HepG2 (cell line): ENCODE data around the gene IST1. TPM values are rescaled to one million over a fixed set of nuclear protein-coding genes. Genes with fewer than 3 reads are reported as not detected.

ENCODE experiments used
- CCDC6 ChIP-seq: sonication (generic); formaldehyde crosslinking; IDR thresholded peaks from 2 replicates; pipeline ENCODE4 v1.8.1; 2022; ENCODE audit warnings: mild to moderate bottlenecking, missing genetic modification reagents, moderate library complexity
- ELF3 ChIP-seq: IDR thresholded peaks from 2 replicates; pipeline ENCODE4 v1.6.1; 2016; ENCODE audit warnings: missing genetic modification reagents, missing compliant biosample characterization
- FOXA1 ChIP-seq, 2 experiments: fragments of 450-650 bp in 1 of 2; sonication (generic) in 1 of 2; formaldehyde crosslinking in 1 of 2; IDR thresholded peaks; 2 replicates each; pipeline versions ENCODE4 v1.4.0 to v1.6.1; 2016 to 2020; ENCODE audit warnings: missing genetic modification reagents in 1 of 2
- FOXA3 ChIP-seq: IDR thresholded peaks from 2 replicates; pipeline ENCODE4 v1.6.1; 2016; ENCODE audit warnings: missing genetic modification reagents, missing compliant biosample characterization
- HNF1B ChIP-seq: sonication (generic); formaldehyde crosslinking; IDR thresholded peaks from 2 replicates; pipeline ENCODE4 v1.5.1; 2020; ENCODE audit warnings: mild to moderate bottlenecking, moderate library complexity, missing genetic modification reagents
- HNF4G ChIP-seq, 2 experiments: sonication (generic) in 1 of 2; formaldehyde crosslinking in 1 of 2; IDR thresholded peaks; 2 replicates each; pipeline versions ENCODE4 v1.4.0 to v1.6.1; 2011 to 2020; ENCODE audit warnings: borderline replicate concordance in 2 of 2, low read depth in 2 of 2, mild to moderate bottlenecking in 2 of 2, low read length in 1 of 2, missing genetic modification reagents in 1 of 2, moderate library complexity in 1 of 2
- KAT8 ChIP-seq: IDR thresholded peaks from 2 replicates; pipeline ENCODE4 v1.6.1; 2016; ENCODE audit warnings: missing genetic modification reagents, missing compliant biosample characterization
- MYC ChIP-seq: sonication (generic); formaldehyde crosslinking; IDR thresholded peaks from 2 replicates; pipeline ENCODE4 v1.9.0; 2021; ENCODE audit warnings: missing genetic modification reagents, borderline replicate concordance
- SMAD1 ChIP-seq: sonication (generic); formaldehyde crosslinking; IDR thresholded peaks from 2 replicates; pipeline ENCODE4 v1.4.0; 2020; ENCODE audit warnings: missing genetic modification reagents, low read depth, mild to moderate bottlenecking, borderline replicate concordance
- SMAD3 ChIP-seq: sonication (generic); formaldehyde crosslinking; IDR thresholded peaks from 2 replicates; pipeline ENCODE4 v1.4.0; 2020; ENCODE audit warnings: missing genetic modification reagents
- SOX13 ChIP-seq, 3 experiments: fragments of 450-650 bp in 1 of 3; sonication (generic) in 1 of 3; formaldehyde crosslinking in 1 of 3; IDR thresholded peaks in 2 of 3; conservative IDR thresholded peaks in 1 of 3; 2 replicates each; pipeline versions ENCODE4 v1.5.0 to v1.6.1; 2016 to 2020; ENCODE audit warnings: antibody characterized with exemption in 1 of 3, mild to moderate bottlenecking in 1 of 3, missing compliant biosample characterization in 1 of 3, missing genetic modification reagents in 1 of 3, moderate library complexity in 1 of 3
- SRF ChIP-seq: IDR thresholded peaks from 2 replicates; pipeline ENCODE4 v1.6.1; 2011; ENCODE audit warnings: mild to moderate bottlenecking, low read depth, low read length, moderate library complexity
- TGIF2 ChIP-seq: IDR thresholded peaks from 2 replicates; pipeline ENCODE4 v1.6.1; 2016; ENCODE audit warnings: control low read depth, missing compliant biosample characterization
- ZNF225 ChIP-seq: sonication (generic); formaldehyde crosslinking; IDR thresholded peaks from 2 replicates; pipeline ENCODE4 v1.4.0; 2020; ENCODE audit warnings: mild to moderate bottlenecking, missing genetic modification reagents
- ZNF562 ChIP-seq: sonication (generic); formaldehyde crosslinking; IDR thresholded peaks from 2 replicates; pipeline ENCODE4 v1.8.0; 2022; ENCODE audit warnings: missing genetic modification reagents, borderline replicate concordance
- ZNF580 ChIP-seq: IDR thresholded peaks from 2 replicates; pipeline ENCODE4 v1.6.1; 2016; ENCODE audit warnings: low read depth, borderline replicate concordance
- ZNF589 ChIP-seq: sonication (generic); formaldehyde crosslinking; conservative IDR thresholded peaks from 2 replicates; pipeline ENCODE4 v1.8.0; 2022; ENCODE audit warnings: mild to moderate bottlenecking, moderate library complexity, missing genetic modification reagents
- ZNF792 ChIP-seq: IDR thresholded peaks from 2 replicates; pipeline ENCODE4 v1.6.1; 2016
- ZNF879 ChIP-seq: sonication (generic); formaldehyde crosslinking; IDR thresholded peaks from 2 replicates; pipeline ENCODE4 v1.8.1; 2023; ENCODE audit warnings: missing genetic modification reagents
- polyA plus RNA-seq, 8 experiments: library from polyadenylated mRNA; depleted of rRNA in 3 of 8; stranded (reverse) in 7 of 8; unstranded in 1 of 8; fragments of >200 nt; fragmentation: Illumina TruSeq in 4 of 8; extraction: Trizol in 4 of 8; gene quantifications; 2 replicates each; pipeline versions ENCODE4 v1.2.1 to v1.2.3, GENCODE V29; 2011 to 2016; ENCODE audit warnings: low read depth in 4 of 8, missing spikeins in 1 of 8, mixed read lengths in 1 of 8; ENCODE audit not compliant: insufficient read depth in 1 of 8
- total RNA-seq, 5 experiments: library from RNA; depleted of rRNA; stranded (reverse); fragments of >200 nt; fragmentation: Illumina TruSeq; extraction: Trizol; gene quantifications; 2 replicates each; pipeline ENCODE4 v1.2.3, GENCODE V29; 2016; ENCODE audit warnings: low read depth in 1 of 5
- TF ChIP-seq, protein P1 (sequence below): sonication (generic); formaldehyde crosslinking; IDR thresholded peaks from 2 replicates; pipeline ENCODE4 v1.4.0; 2020; ENCODE audit warnings: missing genetic modification reagents, mild to moderate bottlenecking, borderline replicate concordance
- TF ChIP-seq, protein P2 (sequence below): sonication (generic); formaldehyde crosslinking; conservative IDR thresholded peaks from 2 replicates; pipeline ENCODE4 v1.4.0; 2020; ENCODE audit warnings: missing genetic modification reagents

The IST1 gene
- total and polyA plus RNA-seq, 2 of the 13 experiments (the other 11 are each of a cell fraction or from before 2014, with no cell fraction given): 346 to 415 TPM

DNA sequence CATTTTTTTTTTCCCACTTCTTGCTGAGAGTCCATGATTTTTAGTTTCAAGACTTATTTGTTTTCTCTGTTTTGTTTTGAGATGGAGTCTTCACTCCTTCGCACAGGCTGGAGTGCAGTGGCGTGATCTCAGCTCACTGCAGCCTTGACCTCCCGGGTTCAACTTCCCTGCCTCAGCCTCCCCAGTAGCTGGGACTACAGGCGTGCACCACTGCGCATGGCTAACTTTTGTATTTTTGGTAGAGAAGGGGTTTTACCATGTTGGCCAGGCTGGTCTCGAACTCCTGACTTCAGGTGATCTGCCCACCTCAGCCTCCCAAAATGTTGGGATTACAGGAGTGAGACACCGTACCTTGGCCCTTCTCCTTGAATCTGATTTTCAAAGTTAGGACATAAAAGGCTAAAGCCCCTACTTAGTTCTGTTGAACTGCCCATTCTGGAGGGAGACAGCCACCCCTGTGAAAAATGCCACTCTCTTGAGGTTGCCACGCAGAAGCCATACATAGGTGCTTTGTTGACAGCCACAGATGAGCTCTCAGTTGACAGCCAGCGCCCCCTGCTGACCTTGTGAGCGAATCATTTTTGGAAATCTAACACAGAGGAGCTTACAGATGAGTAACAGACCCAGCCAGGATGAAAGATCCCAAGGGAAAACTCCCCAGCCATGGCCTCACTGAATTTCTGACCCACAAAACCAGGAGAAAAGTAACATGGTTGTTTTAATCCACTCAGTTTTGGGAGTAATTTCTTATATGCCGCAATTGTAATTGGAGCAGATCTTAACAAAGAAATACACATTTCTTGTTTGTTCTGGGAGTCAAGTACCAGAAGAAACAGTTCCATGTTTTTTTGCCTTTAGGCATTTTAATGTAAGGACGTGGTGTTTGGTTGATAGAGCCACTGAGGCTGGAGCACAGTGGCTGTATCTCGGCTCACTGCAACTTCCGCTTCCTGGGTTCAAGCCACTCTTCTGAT, 66.0 kb downstream of the IST1 start (continued):
- TF ChIP-seq, protein P1, sequence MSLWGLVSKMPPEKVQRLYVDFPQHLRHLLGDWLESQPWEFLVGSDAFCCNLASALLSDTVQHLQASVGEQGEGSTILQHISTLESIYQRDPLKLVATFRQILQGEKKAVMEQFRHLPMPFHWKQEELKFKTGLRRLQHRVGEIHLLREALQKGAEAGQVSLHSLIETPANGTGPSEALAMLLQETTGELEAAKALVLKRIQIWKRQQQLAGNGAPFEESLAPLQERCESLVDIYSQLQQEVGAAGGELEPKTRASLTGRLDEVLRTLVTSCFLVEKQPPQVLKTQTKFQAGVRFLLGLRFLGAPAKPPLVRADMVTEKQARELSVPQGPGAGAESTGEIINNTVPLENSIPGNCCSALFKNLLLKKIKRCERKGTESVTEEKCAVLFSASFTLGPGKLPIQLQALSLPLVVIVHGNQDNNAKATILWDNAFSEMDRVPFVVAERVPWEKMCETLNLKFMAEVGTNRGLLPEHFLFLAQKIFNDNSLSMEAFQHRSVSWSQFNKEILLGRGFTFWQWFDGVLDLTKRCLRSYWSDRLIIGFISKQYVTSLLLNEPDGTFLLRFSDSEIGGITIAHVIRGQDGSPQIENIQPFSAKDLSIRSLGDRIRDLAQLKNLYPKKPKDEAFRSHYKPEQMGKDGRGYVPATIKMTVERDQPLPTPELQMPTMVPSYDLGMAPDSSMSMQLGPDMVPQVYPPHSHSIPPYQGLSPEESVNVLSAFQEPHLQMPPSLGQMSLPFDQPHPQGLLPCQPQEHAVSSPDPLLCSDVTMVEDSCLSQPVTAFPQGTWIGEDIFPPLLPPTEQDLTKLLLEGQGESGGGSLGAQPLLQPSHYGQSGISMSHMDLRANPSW: peak; percentile 37; the same call in 1 of the 2 replicates
- TF ChIP-seq SRF (peak; percentile 42; the same call in 1 of the 2 replicates), ZNF879 (CRISPR knock-in tag) (no peak), FOXA1 (IDR thresholded peaks at IDR 0.05) (no peak), FOXA1 (CRISPR knock-in tag; IDR thresholded peaks at IDR 0.05) (peak; percentile 91), SMAD1 (CRISPR knock-in tag) (no peak), ZNF792 (no peak), MYC (CRISPR knock-in tag) (no peak), ZNF580 (CRISPR knock-in tag) (peak; percentile 74; the same call in 1 of the 2 replicates), CCDC6 (CRISPR knock-in tag) (peak; percentile 29; the same call in 1 of the 2 replicates), HNF4G (IDR thresholded peaks at IDR 0.05; ENCODE audit: borderline replicate concordance, low read depth, low read length) (no peak), HNF4G (CRISPR knock-in tag; IDR thresholded peaks at IDR 0.05; ENCODE audit: borderline replicate concordance, low read depth) (peak; percentile 36; the same call in 1 of the 2 replicates), ZNF589 (no peak), ZNF225 (CRISPR knock-in tag) (no peak), SOX13 (IDR thresholded peaks at IDR 0.05) (no peak), SOX13 (CRISPR knock-in tag; conservative IDR thresholded peaks at IDR 0.05 in 1 of 2, IDR thresholded peaks at IDR 0.05 in 1 of 2) (peak in 1 of 2 experiments; percentile 52; a peak in 1 of 4 replicates), KAT8 (peak; percentile 47; the same call in 1 of the 2 replicates), ZNF562 (CRISPR knock-in tag) (no peak), HNF1B (CRISPR knock-in tag) (0 out of 2 replicates have a peak, but pooled peaks have one; percentile 53), FOXA3 (peak; percentile 87), TGIF2 (CRISPR knock-in tag) (0 out of 2 replicates have a peak, but pooled peaks have one; percentile 27), ELF3 (0 out of 2 replicates have a peak, but pooled peaks have one; percentile 37), SMAD3 (CRISPR knock-in tag) (peak; percentile 81; the same call in 1 of the 2 replicates)
- TF ChIP-seq, protein P2, sequence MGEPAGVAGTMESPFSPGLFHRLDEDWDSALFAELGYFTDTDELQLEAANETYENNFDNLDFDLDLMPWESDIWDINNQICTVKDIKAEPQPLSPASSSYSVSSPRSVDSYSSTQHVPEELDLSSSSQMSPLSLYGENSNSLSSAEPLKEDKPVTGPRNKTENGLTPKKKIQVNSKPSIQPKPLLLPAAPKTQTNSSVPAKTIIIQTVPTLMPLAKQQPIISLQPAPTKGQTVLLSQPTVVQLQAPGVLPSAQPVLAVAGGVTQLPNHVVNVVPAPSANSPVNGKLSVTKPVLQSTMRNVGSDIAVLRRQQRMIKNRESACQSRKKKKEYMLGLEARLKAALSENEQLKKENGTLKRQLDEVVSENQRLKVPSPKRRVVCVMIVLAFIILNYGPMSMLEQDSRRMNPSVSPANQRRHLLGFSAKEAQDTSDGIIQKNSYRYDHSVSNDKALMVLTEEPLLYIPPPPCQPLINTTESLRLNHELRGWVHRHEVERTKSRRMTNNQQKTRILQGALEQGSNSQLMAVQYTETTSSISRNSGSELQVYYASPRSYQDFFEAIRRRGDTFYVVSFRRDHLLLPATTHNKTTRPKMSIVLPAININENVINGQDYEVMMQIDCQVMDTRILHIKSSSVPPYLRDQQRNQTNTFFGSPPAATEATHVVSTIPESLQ (CRISPR knock-in tag): 0 out of 2 replicates have a peak, but pooled peaks have one; percentile 51
